ENCODE measurements around the gene MOAP1. TPM values are rescaled to one million over a fixed set of nuclear protein-coding genes. Genes with fewer than 3 reads are reported as not detected.
A peak's percentile ranks its signal among the peaks of the same experiment; 100 is the strongest.
"Not testable (repeated sequence)": the region's sequence is repeated elsewhere in the genome, so short reads cannot be mapped to it uniquely, and the experiment has no call there.

The MOAP1 gene
- total RNA-seq, 1 donor from 2014 or later: 46.2 TPM

DNA sequence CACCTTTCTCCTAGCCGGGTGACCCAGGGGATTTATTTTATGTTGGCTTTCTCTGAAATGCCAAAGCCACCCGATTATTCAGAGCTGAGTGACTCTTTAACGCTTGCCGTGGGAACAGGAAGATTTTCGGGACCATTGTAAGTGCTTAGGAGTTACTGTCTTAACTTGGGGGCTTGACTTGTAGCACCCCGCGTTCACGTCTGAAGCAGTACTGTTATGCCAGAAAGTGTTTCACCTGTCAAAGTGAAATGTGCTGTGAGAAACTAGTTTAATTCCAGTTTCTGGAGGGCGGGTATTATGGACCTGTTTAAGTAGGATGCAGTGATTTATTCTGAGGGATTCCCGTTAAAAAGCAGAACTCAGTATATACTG, 638 bp upstream of the MOAP1 start:
- no peak for DNase-seq (ENCODE audit: low spot score)

- no peak for DNase-seq (ENCODE audit: low spot score)
These were observed 940 bp downstream of the MOAP1 start for GRCh38 chr14:93183596-93184317.

- no peak for DNase-seq (ENCODE audit: low spot score)
These were observed 9.2 kb downstream of the MOAP1 start for GRCh38 chr14:93175492-93175891.

DNA sequence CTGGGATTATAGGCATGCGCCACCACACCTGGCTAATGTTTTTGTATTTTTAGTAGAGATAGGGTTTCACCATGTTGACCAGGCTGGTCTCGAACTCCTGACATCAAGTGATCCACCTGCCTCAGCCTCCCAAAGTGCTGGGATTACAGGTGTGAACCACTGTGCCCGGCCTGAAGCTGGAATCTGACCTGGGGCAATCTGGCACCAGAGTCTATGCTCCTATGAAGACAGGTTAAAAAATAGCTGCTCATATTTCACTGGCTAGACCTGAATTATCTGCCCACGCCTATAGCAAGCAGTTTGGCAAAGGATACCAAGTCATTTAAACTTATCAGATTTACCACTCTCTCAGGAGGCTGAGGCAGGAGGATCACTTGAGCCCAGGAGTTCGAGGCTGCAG, 10.0 kb downstream of the MOAP1 start:
- DNase-seq (ENCODE audit: low spot score): not testable (repeated sequence)

GRCh38 chr14:93173943-93174395, 10.7 kb downstream of the MOAP1 start:
- DNase-seq (ENCODE audit: low spot score): no peak

DNA sequence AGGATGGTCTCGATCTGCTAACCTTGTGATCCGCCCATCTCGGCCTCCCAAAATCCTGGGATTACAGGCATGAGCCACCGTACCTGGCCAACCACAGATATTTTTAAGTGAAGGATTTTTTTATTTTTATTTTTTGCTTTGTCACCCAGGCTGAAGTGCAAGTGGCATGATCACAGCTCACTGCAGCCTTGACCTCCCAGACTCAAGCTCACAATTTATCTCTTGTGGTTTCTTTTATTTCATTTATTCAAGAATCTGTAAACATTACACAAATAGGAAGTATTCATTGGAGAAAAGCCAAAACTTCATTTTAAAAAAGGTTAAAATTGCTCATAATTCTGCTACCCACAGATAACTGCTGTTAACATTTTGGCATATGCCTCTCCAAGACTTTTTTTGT, 13.3 kb downstream of the MOAP1 start:
- no peak for DNase-seq (ENCODE audit: low spot score)

DNA sequence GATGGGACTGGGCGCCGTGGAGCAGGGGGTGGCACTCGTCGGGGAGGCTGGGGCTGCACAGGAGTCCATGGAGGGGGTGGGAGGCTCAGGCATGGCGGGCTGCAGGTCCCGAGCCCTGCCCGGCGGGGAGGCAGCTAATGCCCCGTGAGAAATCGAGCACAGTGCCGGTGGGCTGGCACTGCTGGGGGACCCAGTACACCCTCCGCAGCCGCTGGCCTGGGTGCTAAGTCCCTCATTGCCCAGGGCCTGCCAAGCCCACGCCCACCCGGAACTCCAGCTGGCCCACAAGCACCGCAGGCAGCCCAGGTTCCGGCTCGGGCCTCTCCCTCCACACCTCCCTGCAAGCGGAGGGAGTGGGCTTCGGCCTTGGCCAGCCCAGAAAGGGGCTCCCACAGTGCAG, 14.6 kb downstream of the MOAP1 start:
- not testable (repeated sequence) for DNase-seq (ENCODE audit: low spot score)

DNA sequence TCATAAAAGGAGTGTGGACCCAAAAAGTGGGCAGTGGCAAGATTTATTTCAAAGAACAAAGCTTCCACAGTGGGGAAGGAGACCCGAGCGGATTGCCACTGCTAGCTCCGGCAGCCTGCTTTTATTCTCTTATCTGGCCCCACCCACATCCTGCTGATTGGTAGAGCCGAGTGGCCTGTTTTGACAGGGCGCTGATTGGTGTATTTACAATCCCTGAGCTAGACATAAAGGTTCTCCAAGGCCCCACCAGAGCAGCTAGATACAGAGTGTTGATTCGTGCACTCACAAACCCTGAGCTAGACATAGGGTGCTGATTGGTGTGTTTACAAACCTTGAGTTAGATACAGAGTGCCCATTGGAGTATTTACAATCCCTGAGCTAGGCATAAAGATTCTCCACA, 15.1 kb downstream of the MOAP1 start:
- not testable (repeated sequence) for DNase-seq (ENCODE audit: low spot score)

DNA sequence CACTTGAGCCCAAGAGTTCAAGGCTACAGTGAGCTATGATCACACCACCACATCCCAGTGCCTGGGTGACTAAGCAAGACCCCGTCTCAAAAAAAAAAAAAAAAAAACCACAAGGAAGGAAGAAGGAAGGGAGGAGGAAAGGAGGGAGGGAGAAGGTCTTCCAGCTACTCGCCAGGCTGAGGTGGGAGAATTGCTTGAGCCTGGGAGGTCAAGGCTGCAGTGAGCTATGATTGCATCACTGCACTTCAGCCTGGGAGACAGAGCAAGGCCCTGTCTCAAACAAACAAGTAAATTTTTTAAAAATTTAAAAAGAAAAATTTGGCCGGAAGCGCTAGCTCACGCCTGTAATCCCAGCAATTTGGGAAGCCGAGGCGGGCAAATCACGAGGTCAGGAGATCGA, 16.1 kb downstream of the MOAP1 start:
- DNase-seq (ENCODE audit: low spot score): not testable (repeated sequence)

- not testable (repeated sequence) for DNase-seq (ENCODE audit: low spot score)
These were observed 19.1 kb downstream of the MOAP1 start for GRCh38 chr14:93165271-93166265.

GRCh38 chr14:93163564-93163963, 21.1 kb downstream of the MOAP1 start:
- DNase-seq (ENCODE audit: low spot score): no peak

DNA sequence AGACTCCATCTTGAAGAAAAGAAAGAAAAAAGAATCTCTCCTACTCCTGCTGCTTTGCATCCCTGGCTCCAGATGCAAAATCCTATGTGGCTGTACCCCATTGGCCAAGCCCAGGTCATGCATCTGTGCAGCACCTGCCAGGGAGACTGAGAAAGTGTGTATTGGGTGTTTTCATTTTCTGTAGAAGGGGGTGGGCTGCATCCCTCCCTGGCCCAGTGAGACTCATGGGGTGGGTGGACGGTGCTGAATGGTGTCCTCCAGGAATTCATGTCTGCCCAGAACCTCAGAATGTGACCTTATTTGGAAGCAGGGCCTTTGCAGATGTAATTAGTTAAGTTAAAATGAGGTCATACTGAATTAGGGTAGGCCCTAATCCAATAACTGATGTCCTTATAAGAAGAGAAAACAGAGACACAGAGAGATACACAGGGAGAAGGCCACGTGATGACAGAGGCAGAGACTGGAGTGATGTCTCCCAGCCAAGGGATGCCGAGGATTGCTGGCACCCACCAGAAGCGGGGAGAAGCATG, 23.2 kb downstream of the MOAP1 start:
- DNase-seq (ENCODE audit: low spot score): no peak

GRCh38 chr14:93160353-93160801, 24.3 kb downstream of the MOAP1 start:
- no peak for DNase-seq (ENCODE audit: low spot score)

- DNase-seq (ENCODE audit: low spot score): not testable (repeated sequence)
These were observed 24.9 kb downstream of the MOAP1 start for GRCh38 chr14:93159625-93160352.

GRCh38 chr14:93158349-93158748, 26.3 kb downstream of the MOAP1 start:
- not testable (repeated sequence) for DNase-seq (ENCODE audit: low spot score)

DNA sequence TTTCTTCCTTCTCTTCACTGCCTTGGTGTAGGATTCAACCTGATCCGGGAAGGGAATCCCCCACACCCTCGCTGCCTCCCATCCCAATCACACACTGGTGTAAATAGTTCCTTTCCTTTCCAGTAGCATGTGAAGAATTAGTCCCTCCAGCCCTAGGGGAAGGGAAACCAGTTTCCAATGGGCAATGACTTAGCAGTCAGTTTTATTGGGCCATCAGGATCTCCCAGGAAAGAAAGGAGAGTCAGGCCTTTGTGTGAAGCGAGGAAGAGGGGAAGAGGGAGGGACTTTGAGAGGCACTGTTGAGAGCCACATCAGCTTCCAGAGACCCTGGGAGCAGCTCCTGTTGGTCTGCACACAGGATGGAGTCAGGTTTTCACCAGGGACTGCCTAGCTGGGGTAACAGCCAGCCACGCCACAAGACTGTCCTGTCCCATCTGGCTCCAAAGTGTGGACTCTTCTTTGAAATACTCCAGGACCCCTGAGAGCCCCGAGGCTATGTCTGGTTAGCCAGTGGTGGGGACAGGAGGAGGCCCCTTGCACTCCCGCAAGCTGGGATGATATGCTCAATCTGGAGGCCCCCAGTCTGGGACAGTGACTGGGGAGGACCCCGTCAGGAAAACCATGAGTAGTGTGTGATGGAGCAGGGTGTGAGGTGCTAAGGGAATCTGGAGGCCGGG, 27.9 kb downstream of the MOAP1 start:
- no peak for DNase-seq (ENCODE audit: low spot score)

DNA sequence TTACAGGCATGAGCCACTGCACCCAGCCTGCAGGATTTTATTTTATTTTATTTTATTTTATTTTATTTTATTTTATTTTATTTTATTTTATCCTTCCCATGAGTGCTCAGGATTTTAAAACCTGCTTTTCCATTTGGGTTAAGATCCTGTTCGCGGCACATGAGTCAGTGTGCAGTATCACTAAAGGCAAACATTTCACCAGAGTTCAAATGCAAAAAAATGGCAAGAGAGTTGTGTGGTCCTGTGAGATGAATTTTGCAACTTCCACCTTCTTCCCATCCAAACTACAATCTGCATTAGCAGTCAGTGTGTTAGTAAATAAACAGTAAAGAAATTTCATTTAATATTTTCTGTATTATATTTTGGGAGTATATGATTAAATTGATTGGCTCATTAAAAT, 29.0 kb downstream of the MOAP1 start:
- DNase-seq (ENCODE audit: low spot score): no peak

DNA sequence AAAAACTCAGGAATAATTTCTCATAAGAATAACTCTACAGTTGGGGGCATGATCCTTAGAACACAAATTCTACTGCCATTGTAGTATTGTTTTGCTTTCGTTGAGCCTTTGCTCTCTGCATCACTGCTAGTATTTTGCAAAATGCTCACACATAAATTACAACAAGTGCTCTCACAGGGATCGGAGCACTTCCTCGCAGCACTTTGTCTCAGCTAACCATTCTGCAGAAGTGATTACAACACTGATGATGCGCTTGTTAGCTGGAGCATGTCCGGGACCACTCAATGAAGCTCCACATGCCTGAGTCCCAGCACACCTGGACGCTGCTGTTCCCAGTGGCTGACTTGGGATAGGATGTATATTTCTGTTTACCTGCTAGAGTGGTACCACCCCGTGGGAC, 31.6 kb downstream of the MOAP1 start:
- no peak for DNase-seq (ENCODE audit: low spot score)

DNA sequence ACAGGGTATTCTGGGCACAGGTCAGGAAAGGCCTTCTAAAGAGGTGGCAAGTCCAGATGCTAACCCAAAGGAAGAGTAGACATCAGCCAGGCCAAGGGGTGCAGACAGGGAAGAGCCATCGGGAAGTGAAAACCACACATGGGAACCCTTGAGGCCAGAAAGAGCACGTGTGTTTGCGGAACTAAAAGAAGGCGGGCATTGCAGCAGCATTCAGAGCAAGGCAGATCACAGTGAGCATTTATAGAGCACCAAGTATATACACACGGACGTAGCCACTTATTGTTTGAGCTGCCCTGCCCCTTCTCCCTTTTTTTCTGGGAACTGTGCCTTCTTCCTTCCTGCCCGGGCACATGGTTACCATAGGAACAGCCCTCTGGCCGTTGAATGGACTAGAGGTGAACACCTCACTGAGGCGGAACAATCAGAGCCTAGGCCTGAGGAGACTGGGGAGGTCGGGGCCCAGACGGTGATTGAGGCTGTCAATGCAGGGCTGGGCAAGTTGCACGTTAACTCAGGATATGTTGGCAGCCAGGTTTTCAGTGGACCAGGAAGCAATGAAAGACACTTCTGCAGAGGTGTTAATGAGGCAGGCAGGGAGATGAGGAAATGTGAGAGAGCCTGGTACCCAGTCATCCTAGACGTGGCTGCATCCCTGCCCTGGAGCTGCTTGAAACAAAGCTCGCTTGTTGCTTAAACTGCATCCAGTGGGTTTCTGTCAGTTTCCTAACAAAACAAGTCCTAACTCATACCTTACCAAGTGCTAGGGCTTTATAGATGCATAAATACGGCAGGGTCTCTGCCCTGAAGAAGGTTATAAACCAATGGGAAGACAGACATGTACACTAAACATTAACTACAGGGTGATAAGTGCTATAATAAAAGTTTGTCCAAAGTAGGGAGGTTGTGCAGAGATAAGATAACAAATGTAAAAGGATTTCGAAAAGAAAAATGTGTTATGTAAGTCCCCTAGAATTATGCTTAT, 34.2 kb downstream of the MOAP1 start:
- peak; percentile 88 for DNase-seq (ENCODE audit: low spot score)

- no peak for DNase-seq (ENCODE audit: low spot score)
These were observed 35.7 kb downstream of the MOAP1 start for GRCh38 chr14:93148979-93149378.
